ENCODE measurements around the gene PABPC1L2B.
"Not testable (repeated sequence)": the region's sequence is repeated elsewhere in the genome, so short reads cannot be mapped to it uniquely, and the experiment has no call there.

PABPC1L2B gene

DNA sequence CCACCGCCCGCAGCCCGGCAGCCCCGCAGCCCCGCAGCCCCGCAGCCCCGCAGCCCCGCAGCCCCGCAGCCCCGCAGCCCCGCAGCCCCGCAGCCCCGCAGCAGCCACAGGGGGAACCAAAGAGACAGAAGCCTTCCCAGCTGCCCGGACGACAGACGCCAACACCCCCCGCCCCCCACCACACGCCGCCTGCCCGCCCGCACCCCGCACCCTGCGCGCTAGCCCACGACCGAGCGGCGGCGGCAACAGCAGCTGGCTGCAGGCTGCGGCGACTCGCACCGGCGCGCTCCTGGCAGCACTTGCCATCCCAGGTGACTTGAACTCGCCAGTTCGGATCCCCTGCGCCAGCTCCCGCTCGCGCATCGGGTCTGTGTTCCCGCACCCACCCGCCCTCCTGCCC is at the start of gene PABPC1L2B:
PABPC1L2B (plus strand) TSS at position 207 of the 400 bp plus-strand sequence. CDS start 704 bp downstream, outside the sequence.
- DNase-seq: not testable (repeated sequence)

DNA sequence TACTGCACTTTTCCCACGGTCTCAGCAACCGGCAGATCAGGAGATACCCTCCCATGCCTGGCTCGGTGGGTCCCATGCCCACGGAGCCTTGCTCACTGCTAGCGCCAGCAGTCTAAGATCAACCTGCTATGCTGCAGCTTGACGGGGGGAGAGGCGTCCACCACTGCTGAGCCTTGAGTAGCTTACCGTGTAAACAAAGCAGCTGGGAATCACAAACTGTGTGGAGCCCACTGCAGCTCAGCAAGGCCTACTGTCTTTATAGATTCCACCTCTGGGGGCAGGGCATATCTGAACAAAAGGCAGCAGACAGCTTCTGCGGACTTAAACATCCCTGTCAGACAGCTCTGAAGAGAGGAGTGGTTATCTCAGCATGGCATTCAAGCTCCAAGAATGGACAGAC is 42.8 kb upstream of the PABPC1L2B start:
- not testable (repeated sequence) for DNase-seq

DNA sequence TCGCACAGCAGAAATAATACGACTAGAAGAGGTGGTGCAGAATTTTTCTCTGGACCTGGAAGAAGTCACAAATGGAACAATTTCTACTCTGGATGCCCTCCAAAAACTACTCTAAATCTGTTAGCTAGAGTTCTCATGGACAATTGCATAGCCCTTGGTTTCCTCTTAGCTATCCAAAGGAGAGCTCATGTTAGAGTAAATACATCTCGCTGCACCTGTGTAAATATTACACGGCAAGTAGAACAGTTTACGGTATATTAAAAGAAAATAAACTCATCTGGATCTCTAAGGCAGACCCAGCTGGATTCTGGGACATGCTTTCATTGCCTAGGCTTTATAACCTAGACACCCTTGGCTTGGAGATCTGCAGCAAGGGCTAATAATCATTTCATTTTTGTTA is 30.9 kb upstream of the PABPC1L2B start:
- DNase-seq: not testable (repeated sequence)

DNA sequence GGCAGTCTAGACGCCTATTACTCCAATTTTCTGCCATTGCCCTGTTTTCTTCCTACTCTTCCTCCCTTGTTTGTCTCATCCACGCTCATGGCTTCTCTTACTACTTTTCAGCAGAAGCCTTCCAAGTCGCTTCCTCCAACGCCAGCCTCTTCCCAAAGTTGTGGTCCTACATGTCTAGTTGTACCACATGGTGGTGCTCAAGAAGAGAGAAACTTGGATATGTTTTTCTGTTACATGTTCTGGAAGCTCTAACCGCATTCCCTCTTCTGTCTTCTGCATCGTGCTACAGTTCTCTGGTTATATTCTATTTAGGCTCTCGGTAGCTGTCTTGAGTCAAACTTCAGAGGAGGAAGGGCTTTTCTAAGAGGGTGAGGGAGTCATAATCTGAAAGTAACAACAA is 27.9 kb upstream of the PABPC1L2B start:
- not testable (repeated sequence) for DNase-seq

DNA sequence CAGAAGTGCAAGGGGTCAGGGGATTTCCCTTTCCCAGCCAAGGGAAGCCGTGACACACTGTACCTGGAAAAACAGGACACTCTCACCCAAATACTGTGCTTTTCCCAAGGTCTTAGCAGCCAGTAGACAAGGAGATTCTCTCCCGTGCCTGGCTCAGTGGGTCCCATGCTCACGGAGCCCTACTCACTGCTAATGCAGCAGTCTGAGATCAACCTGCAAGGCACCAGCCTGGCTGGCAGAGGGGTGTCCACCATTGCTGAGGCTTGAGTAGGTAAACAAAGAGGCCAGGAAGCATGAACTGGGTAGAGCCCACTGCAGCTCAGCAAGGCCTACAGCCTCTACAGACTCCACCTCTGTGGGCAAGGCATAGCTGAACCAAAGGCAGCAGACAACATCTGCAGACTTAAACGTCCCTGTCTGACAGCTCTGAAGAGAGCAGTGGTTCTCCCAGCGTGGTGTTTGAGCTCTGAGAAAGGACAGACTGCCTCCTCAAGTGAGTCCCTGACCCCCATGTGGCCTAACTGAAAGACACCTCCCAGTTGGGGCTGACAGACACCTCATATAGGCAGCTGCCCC is 21.8 kb upstream of the PABPC1L2B start:
- DNase-seq: not testable (repeated sequence)

DNA sequence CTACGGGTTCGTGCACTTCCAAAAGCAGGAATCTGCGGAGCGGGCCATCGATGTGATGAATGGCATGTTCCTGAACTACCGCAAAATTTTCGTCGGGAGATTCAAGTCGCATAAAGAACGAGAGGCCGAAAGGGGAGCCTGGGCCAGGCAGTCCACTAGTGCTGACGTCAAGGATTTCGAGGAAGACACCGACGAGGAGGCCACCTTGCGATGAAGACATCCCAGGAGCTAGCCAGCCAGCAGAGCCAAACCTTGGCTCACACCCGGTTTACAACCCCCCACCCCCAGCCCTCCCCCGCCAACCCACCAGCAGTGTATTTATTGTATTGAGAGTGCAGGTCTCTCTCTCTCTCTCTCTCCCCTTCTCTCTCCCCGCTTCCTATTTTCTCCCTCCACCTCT is 1.3 kb downstream of the PABPC1L2B start:
- DNase-seq: not testable (repeated sequence)

DNA sequence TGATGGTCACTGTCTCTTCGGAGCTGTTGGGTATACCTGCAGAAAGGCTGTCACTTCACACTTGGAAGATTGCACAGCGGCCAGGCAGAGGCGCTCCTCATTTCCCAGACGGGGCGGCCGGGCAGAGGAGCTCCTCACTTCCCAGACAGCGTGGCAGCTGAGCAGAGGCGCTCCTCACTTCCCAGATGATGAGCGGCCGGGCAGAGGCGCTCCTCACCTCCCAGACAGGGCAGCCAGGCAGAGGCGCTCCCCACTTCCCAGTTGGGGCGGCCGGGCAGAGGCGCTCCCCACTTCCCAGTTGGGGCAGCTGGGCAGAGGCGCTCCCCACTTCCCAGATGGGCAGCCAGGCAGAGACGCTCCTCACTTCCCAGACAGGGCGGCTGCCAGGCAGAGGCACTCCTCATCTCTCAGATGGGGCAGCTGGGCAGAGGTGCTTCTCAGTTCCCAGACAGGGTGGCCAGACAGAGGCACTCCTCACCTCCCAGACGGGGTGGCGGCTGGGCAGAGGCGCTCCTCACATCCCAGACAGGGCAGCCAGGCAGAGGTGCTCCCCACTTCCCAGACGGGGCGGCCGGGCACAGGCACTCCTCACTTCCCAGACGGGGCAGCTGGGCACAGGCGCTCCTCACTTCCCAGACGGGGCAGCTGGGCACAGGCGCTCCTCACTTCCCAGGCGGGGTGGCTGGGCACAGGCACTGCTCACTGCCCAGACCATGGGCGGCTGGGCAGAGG is 18.8 kb downstream of the PABPC1L2B start:
- DNase-seq: no peak

DNA sequence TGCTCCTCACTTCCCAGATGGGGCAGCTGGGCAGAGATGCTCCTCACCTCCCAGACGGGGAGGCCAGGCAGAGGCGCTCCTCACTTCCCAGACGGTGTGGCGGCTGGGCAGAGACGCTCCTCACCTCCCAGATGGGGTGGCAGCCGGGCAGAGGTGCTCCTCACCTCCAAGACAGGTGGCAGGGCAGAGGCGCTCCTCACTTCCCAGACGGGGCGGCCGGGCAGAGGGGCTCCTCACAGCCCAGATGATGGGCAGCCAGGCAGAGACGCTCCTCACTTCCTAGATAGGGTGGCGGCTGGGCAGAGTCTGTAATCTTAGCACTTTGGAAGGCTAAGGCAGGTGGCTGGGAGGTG is 19.3 kb downstream of the PABPC1L2B start:
- not testable (repeated sequence) for DNase-seq

DNA sequence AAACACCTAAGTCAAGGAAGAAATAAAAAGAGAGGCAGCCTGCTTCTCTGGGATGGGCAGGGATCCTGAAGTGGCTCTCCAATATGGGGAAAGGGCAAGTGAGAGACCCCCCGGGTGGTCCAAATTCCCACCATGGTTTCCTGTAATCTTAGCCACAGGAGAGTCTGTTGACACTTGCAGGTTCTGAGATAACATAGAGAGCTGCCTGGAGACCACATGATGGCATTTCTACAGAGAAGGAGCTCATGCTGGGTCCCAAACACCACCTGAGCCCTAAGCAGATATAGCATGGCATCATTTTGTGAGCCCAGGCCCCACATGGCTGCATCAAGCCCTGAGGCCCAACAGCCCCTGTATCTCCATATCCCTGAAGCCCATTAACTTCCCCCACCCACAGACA is 26.1 kb downstream of the PABPC1L2B start:
- no peak for DNase-seq
